ENCODE measurements around the gene HES7.

The HES7 gene

GRCh38 chr17:8087952-8088230 lies 36.0 kb downstream of the HES7 start:
- DNase-seq (ENCODE audit: insufficient read length, low spot score): no peak
- no peak for FAIRE-seq
- TF ChIP-seq CTCF (IDR thresholded peaks at IDR 0.05; ENCODE audit: insufficient read depth, missing control alignments): no peak

GRCh38 chr17:8087075-8087951 lies 36.6 kb downstream of the HES7 start, which contains the start of gene ALOX12B:
TSS of gene ALOX12B (minus strand) at chr17:8087716. CDS start at chr17:8087442, 274 bp downstream.
- no peak for TF ChIP-seq CTCF (IDR thresholded peaks at IDR 0.05; ENCODE audit: insufficient read depth, missing control alignments)
- DNase-seq (ENCODE audit: insufficient read length, low spot score) (no peak), FAIRE-seq (no peak)

- DNase-seq (ENCODE audit: insufficient read length, low spot score) (no peak), FAIRE-seq (no peak)
- TF ChIP-seq CTCF (IDR thresholded peaks at IDR 0.05; ENCODE audit: insufficient read depth, missing control alignments): no peak
Measured at GRCh38 chr17:8084250-8084649, 39.7 kb downstream of the HES7 start.

GRCh38 chr17:8082292-8082691 lies 41.6 kb downstream of the HES7 start:
- TF ChIP-seq CTCF (IDR thresholded peaks at IDR 0.05; ENCODE audit: insufficient read depth, missing control alignments): no peak
- FAIRE-seq (no peak), DNase-seq (ENCODE audit: insufficient read length, low spot score) (no peak)

- no peak for TF ChIP-seq CTCF (IDR thresholded peaks at IDR 0.05; ENCODE audit: insufficient read depth, missing control alignments)
- no peak for FAIRE-seq
- no peak for DNase-seq (ENCODE audit: insufficient read length, low spot score)
Measured at GRCh38 chr17:8081876-8082275, 42.0 kb downstream of the HES7 start.

- FAIRE-seq (no peak), DNase-seq (ENCODE audit: insufficient read length, low spot score) (no peak)
- no peak for TF ChIP-seq CTCF (IDR thresholded peaks at IDR 0.05; ENCODE audit: insufficient read depth, missing control alignments)
Measured at GRCh38 chr17:8080799-8081219, 43.1 kb downstream of the HES7 start.

GRCh38 chr17:8080208-8080798 lies 43.6 kb downstream of the HES7 start:
- FAIRE-seq: no peak
- no peak for DNase-seq (ENCODE audit: insufficient read length, low spot score)
- TF ChIP-seq CTCF (IDR thresholded peaks at IDR 0.05; ENCODE audit: insufficient read depth, missing control alignments): no peak

Data from D721Med (cell line).